ENCODE data around the gene IL17REL.

GRCh38 chr22:50025993-50026392, 13.4 kb upstream of the IL17REL start:
- TF ChIP-seq EZH2 (IDR thresholded peaks at IDR 0.05; ENCODE audit: borderline replicate concordance, low read length), result no peak
- TF ChIP-seq CTCF (IDR thresholded peaks at IDR 0.05; ENCODE audit: low read length), result no peak

Measured in OCI-LY1 (cell line).